ENCODE measurements around the gene ARMC7.
"Not testable (repeated sequence)": the region's sequence is repeated elsewhere in the genome, so short reads cannot be mapped to it uniquely, and the experiment has no call there.

Gene ARMC7

DNA sequence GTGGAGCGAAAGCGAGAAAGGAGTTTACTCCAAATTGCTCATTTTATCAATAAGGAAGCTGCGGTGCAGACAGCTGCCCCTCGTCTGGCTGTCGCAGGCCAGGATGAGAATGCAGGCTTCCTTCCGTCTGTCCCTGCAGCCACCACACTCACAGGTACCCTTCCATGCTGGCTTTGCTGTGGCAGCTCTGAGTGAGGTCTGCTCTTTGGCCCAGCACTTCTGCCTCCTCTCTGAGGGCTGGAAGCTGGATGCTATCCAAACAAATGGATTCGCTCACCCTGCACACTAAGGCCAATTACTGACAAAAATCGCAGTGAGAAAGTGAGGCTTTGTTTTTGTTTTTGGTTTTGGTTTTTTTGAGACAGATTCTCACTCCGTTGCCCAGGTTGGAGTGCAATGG, 7.0 kb downstream of the ARMC7 start:
- H3K27ac ChIP-seq, result no peak overlapping the region
- TF ChIP-seq, protein P1, sequence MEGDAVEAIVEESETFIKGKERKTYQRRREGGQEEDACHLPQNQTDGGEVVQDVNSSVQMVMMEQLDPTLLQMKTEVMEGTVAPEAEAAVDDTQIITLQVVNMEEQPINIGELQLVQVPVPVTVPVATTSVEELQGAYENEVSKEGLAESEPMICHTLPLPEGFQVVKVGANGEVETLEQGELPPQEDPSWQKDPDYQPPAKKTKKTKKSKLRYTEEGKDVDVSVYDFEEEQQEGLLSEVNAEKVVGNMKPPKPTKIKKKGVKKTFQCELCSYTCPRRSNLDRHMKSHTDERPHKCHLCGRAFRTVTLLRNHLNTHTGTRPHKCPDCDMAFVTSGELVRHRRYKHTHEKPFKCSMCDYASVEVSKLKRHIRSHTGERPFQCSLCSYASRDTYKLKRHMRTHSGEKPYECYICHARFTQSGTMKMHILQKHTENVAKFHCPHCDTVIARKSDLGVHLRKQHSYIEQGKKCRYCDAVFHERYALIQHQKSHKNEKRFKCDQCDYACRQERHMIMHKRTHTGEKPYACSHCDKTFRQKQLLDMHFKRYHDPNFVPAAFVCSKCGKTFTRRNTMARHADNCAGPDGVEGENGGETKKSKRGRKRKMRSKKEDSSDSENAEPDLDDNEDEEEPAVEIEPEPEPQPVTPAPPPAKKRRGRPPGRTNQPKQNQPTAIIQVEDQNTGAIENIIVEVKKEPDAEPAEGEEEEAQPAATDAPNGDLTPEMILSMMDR (conservative IDR thresholded peaks at IDR 0.05), result no peak

DNA sequence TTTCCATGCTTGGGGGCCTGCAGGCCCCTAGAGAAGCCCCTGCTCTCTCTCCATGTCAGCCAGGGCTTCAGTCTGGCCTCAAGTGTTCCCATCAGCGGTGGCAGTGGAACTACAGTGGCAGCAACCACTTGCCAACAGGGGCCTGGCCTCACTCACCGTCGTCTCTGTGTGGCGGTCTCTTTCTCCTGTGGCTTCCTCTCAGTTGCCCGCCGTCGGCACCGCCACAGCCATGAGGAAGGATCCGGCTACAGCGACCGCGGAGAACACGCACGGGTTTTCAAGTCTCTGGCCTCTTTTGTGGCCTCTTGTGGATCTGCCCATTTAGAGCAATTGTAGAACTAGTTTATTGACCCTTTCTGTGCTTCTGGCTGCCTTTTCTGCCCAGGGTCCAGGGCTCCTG, 8.5 kb downstream of the ARMC7 start:
- H3K27ac ChIP-seq, result no peak overlapping the region
- TF ChIP-seq, protein P1 (conservative IDR thresholded peaks at IDR 0.05), result no peak

DNA sequence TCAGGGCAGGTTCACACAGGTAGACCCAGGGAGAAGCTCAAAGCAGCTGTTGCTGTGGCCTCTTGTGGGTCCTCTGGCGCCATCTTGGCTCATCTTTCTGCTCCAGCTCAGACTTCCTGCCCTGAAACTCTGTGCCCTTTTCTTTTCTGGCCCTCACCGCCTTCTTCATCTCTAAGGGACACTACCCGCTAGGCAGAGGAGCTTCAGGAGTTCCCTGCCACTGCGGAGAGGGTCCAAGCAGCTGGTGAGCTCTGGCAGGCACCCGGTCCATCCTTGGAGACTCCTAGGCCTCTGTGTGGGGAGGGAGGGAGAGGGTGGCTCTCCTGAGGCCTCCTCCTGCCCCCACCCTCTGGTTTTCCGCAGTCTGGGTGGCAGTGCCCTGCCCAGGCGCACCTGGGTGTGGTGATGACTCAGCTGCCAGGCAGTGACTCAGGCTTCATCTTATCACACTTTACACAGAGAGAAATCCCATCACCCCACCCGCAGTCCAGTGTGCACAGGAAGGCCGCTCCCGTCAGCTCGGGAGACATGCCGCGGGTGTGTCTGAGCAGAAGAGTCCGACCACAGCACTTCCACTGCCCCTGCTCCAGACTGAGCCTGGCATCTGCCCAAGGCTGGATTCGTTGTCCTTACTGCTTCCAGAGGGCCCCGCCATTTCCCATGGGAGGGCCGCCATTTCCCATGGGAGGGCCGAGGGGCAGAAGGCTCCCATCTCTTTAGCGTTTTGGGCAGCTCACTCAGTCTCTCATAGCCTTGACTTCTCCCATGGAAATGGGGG, 14.5 kb downstream of the ARMC7 start:
- TF ChIP-seq, protein P1 (conservative IDR thresholded peaks at IDR 0.05), result no peak
- no peak overlapping the region for H3K27ac ChIP-seq

DNA sequence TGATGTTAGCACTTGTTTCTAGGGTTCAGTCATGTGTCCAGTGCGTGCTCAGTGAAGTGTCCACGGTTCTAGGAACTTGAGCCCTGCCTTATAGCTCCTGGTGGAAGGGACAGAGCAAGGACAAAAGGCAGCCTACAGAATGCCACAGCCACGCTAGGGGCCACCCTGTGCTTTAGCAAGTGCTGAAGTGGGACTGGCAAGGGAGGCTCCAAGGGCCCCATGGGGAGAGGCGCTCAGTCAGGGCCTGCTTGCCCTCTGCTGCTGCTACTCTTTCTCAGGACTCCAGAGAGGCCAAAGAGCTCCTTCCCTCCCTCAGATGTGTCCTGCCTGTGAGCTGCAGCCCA, 15.0 kb downstream of the ARMC7 start:
- H3K27ac ChIP-seq, result no peak overlapping the region
- TF ChIP-seq, protein P1 (conservative IDR thresholded peaks at IDR 0.05), result no peak

DNA sequence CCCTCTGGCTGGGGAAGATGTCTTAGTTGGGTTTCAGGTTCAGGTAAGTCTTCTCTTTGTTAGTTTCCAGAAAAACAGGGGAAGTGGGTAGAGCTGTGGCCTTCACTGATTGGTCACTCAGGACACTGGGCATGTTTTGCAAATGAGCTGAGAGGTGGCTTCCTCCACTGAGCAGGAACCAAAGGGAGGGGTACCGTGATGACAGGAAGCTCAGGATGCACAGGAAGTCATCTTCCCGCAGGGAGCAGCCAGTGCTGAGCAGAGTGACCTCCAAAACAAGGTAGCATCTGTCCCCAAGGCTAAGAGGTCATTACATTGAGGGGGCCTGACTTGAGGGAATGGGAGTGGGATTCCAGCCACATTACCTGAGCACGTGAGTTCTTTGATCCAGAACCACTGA, 16.2 kb downstream of the ARMC7 start:
- no peak overlapping the region for H3K27ac ChIP-seq
- TF ChIP-seq, protein P1 (conservative IDR thresholded peaks at IDR 0.05), result no peak

DNA sequence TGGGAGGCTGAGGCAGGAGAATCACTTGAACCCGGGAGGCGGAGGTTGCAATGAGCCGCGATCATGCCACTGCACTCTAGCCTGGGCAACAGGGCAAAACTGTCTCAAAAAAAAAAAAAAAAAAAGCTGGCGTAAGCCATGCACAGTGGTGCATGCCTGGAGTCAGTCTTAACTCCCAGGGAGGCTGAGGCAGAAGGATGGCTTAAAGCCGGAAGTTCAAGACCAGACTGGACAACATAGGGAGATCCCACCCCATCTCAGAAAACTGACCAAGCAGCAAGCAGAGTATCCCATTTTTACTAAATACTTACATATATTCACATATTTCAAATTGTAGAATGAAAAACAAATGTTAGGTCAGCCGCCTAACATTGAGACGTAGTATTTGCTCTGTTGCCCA, 17.2 kb downstream of the ARMC7 start:
- H3K27ac ChIP-seq, result no peak overlapping the region
- TF ChIP-seq, protein P1 (conservative IDR thresholded peaks at IDR 0.05), result no peak

DNA sequence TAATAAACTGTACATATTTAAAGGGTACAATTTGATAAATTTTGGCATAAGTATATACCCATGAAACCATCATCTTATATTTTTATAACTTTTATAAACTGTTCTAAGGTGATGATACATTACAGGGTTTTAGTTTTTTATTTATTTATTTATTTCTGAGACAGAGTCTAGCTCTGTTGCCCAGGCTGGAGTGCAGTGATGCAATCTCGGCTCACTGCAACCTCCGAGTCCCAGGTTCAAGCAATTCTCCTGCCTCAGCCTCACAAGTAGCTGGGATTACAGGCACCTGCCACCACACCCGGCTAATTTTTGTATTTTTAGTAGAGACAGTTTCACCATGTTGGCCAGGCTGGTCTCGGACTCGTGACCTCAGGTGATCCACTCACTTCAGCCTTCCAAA, 18.2 kb downstream of the ARMC7 start:
- not testable (repeated sequence) for H3K27ac ChIP-seq

DNA sequence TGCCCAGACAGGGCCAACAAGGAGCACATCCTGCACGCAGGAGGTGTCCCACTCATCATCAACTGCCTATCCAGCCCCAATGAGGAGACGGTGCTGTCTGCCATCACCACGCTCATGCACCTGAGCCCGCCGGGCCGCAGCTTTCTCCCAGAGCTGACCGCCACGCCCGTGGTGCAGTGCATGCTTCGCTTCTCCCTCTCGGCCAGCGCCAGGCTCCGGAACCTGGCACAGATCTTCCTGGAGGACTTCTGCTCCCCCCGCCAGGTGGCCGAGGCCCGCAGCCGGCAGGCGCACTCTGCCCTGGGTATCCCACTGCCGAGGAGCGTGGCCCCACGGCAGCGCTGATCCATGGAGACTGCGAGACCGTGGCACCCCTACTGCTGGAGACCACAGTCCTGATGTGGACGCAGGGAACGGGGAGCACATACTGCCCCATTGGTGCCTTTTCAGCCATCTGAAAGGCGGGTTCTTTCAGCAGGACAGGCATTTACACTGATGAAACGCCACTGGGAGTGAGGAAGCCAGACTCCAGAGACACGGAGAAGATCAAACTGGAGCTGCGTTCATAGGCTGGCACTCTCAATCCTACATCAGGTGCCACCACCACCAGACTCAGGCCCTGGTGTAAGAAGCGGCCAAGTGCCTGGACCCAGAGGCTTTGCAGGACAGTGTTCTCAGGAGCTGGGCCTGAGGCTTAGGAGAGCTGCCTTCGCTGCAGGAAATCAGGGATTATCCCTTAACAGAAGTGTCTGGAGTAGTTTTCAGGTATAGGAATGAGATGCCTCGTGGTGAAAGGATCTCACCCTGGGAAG, 19.1 kb downstream of the ARMC7 start:
- TF ChIP-seq, protein P1 (conservative IDR thresholded peaks at IDR 0.05), result no peak
- H3K27ac ChIP-seq, result no peak overlapping the region

Data from VCaP (cell line).